ENCODE results near the gene PIGK. TPM values are rescaled to one million over a fixed set of nuclear protein-coding genes. Genes with fewer than 3 reads are reported as not detected.

Gene PIGK
- total RNA-seq, 1 donor from 2014 or later: 19.3 TPM

- no peak for DNase-seq
- intact Hi-C loops (cut with micrococcal nuclease): no loop called here
- Mint-ChIP-seq H3K27me3 (no peaks in the 10 kb centered on the region), H3K4me1 (no peaks in the 10 kb centered on the region), H3K9me3 (peaks cover 5% of the 10 kb centered on the region), H3K4me3 (no peak overlapping the region), H3K27ac (no peak overlapping the region), H3K36me3 (ENCODE audit: low read depth) (peaks cover 2% of the 10 kb centered on the region)
These were observed 114.6 kb downstream of the PIGK start for GRCh38 chr1:77104672-77105071.

- Mint-ChIP-seq H3K27ac (no peak overlapping the region), H3K4me3 (no peak overlapping the region), H3K9me3 (peaks cover 2% of the 10 kb centered on the region), H3K4me1 (no peaks in the 10 kb centered on the region), H3K27me3 (no peaks in the 10 kb centered on the region), H3K36me3 (ENCODE audit: low read depth) (no peaks in the 10 kb centered on the region)
- DNase-seq: no peak
- intact Hi-C loops (cut with micrococcal nuclease): no loop called here
These were observed 115.7 kb downstream of the PIGK start for GRCh38 chr1:77103486-77103885.

- peaks cover 4% of the 10 kb centered on the region for H3K9me3 Mint-ChIP-seq
These were observed 118.4 kb downstream of the PIGK start for GRCh38 chr1:77100875-77101274.

DNA sequence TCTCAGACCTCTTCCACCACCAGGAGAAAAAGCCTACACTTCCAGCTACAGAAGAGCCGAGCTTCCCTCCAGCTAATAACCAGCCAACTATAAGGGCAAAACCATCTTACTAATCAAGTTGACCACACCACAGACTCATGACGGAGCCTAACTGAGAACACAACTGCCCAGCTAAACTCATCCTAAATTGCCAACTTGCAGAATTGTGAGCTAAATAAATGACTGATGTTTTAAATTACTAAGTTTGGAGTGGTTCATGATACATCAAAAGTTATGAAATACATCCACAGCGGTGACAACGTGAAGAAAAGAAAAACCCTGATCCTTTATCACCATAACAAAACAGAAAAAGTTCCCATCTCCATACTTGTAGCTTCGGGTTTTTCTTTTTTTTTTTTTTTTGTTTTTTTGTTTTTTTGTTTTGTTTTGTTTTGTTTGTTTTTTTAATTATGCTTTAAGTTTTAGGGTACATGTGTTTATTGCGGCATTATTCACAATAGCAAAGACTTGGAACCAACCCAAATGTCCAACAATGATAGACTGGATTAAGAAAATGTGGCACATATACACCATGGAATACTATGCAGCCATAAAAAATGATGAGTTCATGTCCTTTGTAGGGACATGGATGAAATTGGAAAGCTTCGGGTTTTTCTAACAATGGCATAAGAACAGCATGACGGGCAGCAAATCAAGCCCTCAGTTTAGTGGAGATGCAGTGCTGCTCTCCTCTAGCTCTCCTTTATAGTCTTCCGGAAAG is 122.6 kb downstream of the PIGK start:
- Mint-ChIP-seq H3K9me3 (peaks cover 4% of the 10 kb centered on the region), H3K36me3 (ENCODE audit: low read depth) (no peaks in the 10 kb centered on the region), H3K4me1 (no peaks in the 10 kb centered on the region), H3K27me3 (no peaks in the 10 kb centered on the region), H3K4me3 (no peak overlapping the region), H3K27ac (no peak overlapping the region)
- DNase-seq: no peak
- intact Hi-C loops (cut with micrococcal nuclease): no loop called here

More at GRCh38 chr1:77100875-77101274, 118.4 kb downstream of the PIGK start:
- H3K4me3 Mint-ChIP-seq: no peak overlapping the region
- H3K27me3 Mint-ChIP-seq: no peaks in the 10 kb centered on the region
- H3K36me3 Mint-ChIP-seq (ENCODE audit: low read depth): no peaks in the 10 kb centered on the region
- no peak overlapping the region for H3K27ac Mint-ChIP-seq
- DNase-seq: no peak
- no peaks in the 10 kb centered on the region for H3K4me1 Mint-ChIP-seq
- intact Hi-C loops (cut with micrococcal nuclease): no loop called here

GRCh38 chr1:77095236-77095635 is 124.0 kb downstream of the PIGK start:
- H3K27me3 Mint-ChIP-seq: no peaks in the 10 kb centered on the region
- intact Hi-C loops (cut with micrococcal nuclease): no loop called here
- H3K4me3 Mint-ChIP-seq: no peak overlapping the region
- H3K4me1 Mint-ChIP-seq: no peaks in the 10 kb centered on the region
- no peak for DNase-seq
- H3K36me3 Mint-ChIP-seq (ENCODE audit: low read depth): no peaks in the 10 kb centered on the region
- H3K27ac Mint-ChIP-seq: no peak overlapping the region
- peaks cover 4% of the 10 kb centered on the region for H3K9me3 Mint-ChIP-seq

DNA sequence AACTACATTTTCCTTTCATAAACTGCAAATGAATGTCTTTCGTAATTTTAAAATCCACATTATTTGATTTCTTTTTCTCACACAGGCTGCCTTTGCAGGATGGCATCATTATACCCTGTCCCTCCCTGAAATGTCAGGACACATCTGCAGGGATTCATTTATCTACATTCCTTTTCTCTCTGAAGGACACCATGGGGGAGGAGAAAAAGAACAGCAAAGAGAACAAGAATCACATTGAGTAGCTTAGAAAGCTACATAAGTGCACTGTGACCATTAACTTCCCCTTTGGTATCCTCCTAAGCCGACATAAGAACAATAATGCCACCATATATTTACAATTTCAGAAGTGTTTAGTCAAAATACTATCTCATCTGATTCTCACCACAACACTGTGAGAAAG is 129.5 kb downstream of the PIGK start:
- H3K4me3 Mint-ChIP-seq: no peak overlapping the region
- H3K27me3 Mint-ChIP-seq: no peaks in the 10 kb centered on the region
- no peaks in the 10 kb centered on the region for H3K36me3 Mint-ChIP-seq (ENCODE audit: low read depth)
- intact Hi-C loops (cut with micrococcal nuclease): no loop called here
- no peak for DNase-seq
- no peak overlapping the region for H3K27ac Mint-ChIP-seq
- no peaks in the 10 kb centered on the region for H3K9me3 Mint-ChIP-seq
- no peaks in the 10 kb centered on the region for H3K4me1 Mint-ChIP-seq

GRCh38 chr1:77085109-77085508 is 134.1 kb downstream of the PIGK start:
- no peak for DNase-seq
- H3K27me3 Mint-ChIP-seq: no peaks in the 10 kb centered on the region
- no peaks in the 10 kb centered on the region for H3K9me3 Mint-ChIP-seq
- H3K4me1 Mint-ChIP-seq: no peaks in the 10 kb centered on the region
- no peak overlapping the region for H3K4me3 Mint-ChIP-seq
- H3K27ac Mint-ChIP-seq: no peak overlapping the region
- no peaks in the 10 kb centered on the region for H3K36me3 Mint-ChIP-seq (ENCODE audit: low read depth)
- intact Hi-C loops (cut with micrococcal nuclease): no loop called here

DNA sequence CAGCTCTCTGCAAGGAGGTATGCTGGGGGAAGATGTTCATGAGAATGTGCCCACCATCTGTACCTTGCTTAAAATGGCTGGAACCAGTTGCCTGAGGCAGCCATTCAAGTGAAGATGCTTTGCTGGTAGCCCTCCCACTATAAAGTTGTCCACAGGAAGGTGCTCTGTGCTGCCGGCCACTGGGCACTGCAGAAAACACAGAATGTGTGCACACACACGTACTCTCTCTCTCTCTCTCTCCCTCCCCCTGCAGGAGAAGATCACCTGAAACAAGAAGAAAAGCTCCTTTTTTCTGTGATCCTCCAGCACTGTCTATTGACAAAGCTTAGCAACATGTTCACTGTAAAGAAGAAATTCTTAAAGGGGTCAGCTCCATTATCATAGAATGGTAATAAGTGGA is 134.8 kb downstream of the PIGK start:
- H3K9me3 Mint-ChIP-seq: no peaks in the 10 kb centered on the region
- intact Hi-C loops (cut with micrococcal nuclease): no loop called here
- H3K27me3 Mint-ChIP-seq: no peaks in the 10 kb centered on the region
- no peaks in the 10 kb centered on the region for H3K36me3 Mint-ChIP-seq (ENCODE audit: low read depth)
- no peak overlapping the region for H3K27ac Mint-ChIP-seq
- no peaks in the 10 kb centered on the region for H3K4me1 Mint-ChIP-seq
- H3K4me3 Mint-ChIP-seq: no peak overlapping the region
- DNase-seq: no peak

DNA sequence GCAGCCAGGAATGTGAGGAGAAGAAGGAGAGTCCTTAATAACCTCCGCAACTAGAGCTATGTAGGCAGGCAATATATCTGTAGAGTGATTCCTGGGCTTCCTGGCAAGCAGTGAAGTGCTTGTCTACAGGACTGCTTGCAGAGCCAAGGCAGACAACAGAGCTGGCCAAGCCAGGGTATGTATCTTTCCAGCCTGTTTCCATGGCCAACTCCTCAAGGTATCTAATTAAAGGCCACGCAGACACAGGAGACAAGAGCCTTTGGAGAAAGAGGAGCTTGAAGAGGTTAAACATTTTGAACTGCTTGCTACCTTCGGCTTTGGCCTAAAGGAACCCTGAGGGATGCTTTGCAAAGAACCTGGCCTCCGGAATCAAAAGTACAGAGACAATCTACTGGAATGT is 137.4 kb downstream of the PIGK start:
- intact Hi-C loops (cut with micrococcal nuclease): no loop called here
- Mint-ChIP-seq H3K36me3 (ENCODE audit: low read depth) (no peaks in the 10 kb centered on the region), H3K4me3 (no peak overlapping the region), H3K27ac (no peak overlapping the region), H3K27me3 (peaks cover 4% of the 10 kb centered on the region), H3K4me1 (no peaks in the 10 kb centered on the region), H3K9me3 (no peaks in the 10 kb centered on the region)
- no peak for DNase-seq

DNA sequence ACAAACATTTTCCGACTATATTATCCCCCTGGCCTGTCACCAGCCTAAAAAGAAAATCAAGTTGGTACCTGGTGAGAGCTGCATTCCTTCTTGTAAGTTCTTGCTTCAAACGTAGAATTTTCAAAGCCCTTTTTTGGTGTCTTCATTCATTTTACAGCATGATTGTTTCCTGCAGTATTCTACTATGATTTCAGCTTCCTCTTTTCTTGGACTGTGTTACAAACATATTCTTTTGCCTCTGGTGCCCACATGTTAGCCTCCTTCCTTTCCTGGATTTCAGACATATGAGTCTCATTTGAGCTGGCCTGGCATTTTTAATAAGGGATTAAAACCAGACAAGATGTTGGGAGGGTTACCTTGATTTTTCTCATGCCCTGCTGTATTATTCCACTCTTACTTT is 142.5 kb downstream of the PIGK start:
- Mint-ChIP-seq H3K36me3 (ENCODE audit: low read depth) (no peaks in the 10 kb centered on the region), H3K27ac (no peak overlapping the region), H3K4me1 (no peaks in the 10 kb centered on the region), H3K27me3 (peaks cover 4% of the 10 kb centered on the region), H3K4me3 (no peak overlapping the region), H3K9me3 (no peaks in the 10 kb centered on the region)
- intact Hi-C loops (cut with micrococcal nuclease): no loop called here
- DNase-seq: no peak

DNA sequence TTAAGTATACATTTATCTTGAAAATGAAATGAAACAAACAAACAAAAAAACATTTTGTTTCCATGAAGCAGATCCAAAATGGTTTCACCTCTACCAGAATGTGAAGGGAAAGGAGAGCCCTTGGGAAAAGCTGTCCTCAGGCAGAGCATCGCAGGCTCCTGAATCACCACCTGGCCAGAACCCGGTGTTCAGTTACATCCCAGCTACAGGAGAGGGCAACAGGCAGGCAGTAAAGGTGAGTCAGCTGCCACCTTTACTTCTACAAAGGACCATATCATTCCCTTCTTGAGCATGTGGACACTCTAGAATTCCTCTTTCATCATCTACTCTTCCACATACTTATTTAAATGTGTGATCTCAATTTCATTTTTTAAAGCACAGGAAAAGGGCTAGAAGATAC is 151.2 kb downstream of the PIGK start:
- H3K27me3 Mint-ChIP-seq: no peaks in the 10 kb centered on the region
- H3K9me3 Mint-ChIP-seq: no peaks in the 10 kb centered on the region
- DNase-seq: no peak
- no peak overlapping the region for H3K4me3 Mint-ChIP-seq
- H3K36me3 Mint-ChIP-seq (ENCODE audit: low read depth): no peaks in the 10 kb centered on the region
- no peak overlapping the region for H3K27ac Mint-ChIP-seq
- H3K4me1 Mint-ChIP-seq: no peaks in the 10 kb centered on the region
- intact Hi-C loops (cut with micrococcal nuclease): no loop called here

- no peak overlapping the region for H3K4me3 Mint-ChIP-seq
- intact Hi-C loops (cut with micrococcal nuclease): no loop called here
- H3K9me3 Mint-ChIP-seq: no peaks in the 10 kb centered on the region
- H3K27me3 Mint-ChIP-seq: no peaks in the 10 kb centered on the region
- H3K36me3 Mint-ChIP-seq (ENCODE audit: low read depth): no peaks in the 10 kb centered on the region
- H3K4me1 Mint-ChIP-seq: no peaks in the 10 kb centered on the region
- H3K27ac Mint-ChIP-seq: no peak overlapping the region
- peak; percentile 21 for DNase-seq
These were observed 153.4 kb downstream of the PIGK start for GRCh38 chr1:77065693-77066342.

DNA sequence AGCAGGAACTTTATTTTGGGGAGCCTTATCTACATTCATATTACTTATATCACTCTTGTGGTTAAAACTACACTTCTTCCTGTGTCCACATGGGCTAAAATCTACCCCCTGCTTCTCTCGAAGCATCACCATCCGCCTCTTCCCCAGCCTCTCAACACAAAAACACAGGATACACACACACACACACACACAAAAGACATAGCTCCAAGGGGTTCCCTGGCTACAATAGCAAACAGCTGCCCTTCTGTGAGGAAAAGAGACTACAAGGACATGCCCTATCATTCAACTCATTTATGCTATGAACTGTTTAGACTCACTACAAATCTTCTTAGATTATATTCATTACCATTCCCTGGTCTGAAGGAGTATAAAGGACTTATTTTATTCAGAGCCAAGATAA is 155.0 kb downstream of the PIGK start:
- Mint-ChIP-seq H3K4me3 (no peak overlapping the region), H3K36me3 (ENCODE audit: low read depth) (no peaks in the 10 kb centered on the region), H3K27ac (no peak overlapping the region), H3K4me1 (no peaks in the 10 kb centered on the region), H3K9me3 (no peaks in the 10 kb centered on the region), H3K27me3 (peaks cover 3% of the 10 kb centered on the region)
- intact Hi-C loops (cut with micrococcal nuclease): no loop called here
- DNase-seq: no peak

DNA sequence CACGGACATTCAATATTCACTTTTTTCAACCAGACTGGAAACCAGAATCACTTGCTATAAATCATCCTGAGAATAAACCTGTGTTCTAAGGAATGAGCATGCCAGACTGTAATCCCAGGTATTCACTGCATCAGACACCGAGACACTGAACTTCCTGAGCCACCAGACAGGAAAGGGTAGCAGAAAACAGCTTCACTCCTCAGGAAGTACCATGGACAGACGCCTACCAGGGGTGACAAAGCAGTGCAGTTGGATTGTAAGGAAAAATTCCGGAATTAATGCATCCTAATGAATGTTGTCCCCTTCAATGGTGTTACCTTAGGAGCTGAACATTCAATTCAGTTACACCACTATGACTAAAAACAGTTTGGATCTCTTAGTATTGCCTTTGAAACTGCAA is 156.1 kb downstream of the PIGK start:
- Mint-ChIP-seq H3K4me3 (no peak overlapping the region), H3K27ac (no peak overlapping the region), H3K36me3 (ENCODE audit: low read depth) (no peaks in the 10 kb centered on the region), H3K9me3 (no peaks in the 10 kb centered on the region), H3K4me1 (no peaks in the 10 kb centered on the region), H3K27me3 (peaks cover 3% of the 10 kb centered on the region)
- DNase-seq: no peak
- intact Hi-C loops (cut with micrococcal nuclease): no loop called here

- no peaks in the 10 kb centered on the region for H3K9me3 Mint-ChIP-seq
- peaks cover 3% of the 10 kb centered on the region for H3K27me3 Mint-ChIP-seq
- intact Hi-C loops (cut with micrococcal nuclease): no loop called here
- no peaks in the 10 kb centered on the region for H3K4me1 Mint-ChIP-seq
- no peak for DNase-seq
- H3K27ac Mint-ChIP-seq: no peak overlapping the region
- H3K4me3 Mint-ChIP-seq: no peak overlapping the region
- no peaks in the 10 kb centered on the region for H3K36me3 Mint-ChIP-seq (ENCODE audit: low read depth)
These were observed 158.1 kb downstream of the PIGK start for GRCh38 chr1:77061162-77061561.
